ENCODE results near the gene GRK5.

DNA sequence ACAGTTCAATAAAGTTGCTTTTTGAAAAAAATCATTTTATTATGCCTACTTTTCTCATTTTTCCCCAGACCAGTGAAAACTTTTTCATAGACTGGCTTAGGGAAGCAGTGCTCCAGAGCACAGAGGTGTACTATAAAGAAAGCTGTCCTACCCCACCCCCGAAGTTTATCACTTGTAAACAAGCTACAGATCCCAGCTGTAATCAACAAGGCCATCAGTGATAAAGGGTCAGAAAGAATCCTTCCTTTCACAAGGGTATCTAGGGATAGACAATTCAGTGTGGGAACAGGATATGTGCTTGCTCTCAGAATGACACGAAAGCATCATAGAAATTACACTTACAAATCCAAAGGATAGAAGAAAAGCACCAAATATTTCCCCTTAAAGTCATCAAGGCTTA, 33.3 kb upstream of the GRK5 start:
- TF ChIP-seq, protein P1, sequence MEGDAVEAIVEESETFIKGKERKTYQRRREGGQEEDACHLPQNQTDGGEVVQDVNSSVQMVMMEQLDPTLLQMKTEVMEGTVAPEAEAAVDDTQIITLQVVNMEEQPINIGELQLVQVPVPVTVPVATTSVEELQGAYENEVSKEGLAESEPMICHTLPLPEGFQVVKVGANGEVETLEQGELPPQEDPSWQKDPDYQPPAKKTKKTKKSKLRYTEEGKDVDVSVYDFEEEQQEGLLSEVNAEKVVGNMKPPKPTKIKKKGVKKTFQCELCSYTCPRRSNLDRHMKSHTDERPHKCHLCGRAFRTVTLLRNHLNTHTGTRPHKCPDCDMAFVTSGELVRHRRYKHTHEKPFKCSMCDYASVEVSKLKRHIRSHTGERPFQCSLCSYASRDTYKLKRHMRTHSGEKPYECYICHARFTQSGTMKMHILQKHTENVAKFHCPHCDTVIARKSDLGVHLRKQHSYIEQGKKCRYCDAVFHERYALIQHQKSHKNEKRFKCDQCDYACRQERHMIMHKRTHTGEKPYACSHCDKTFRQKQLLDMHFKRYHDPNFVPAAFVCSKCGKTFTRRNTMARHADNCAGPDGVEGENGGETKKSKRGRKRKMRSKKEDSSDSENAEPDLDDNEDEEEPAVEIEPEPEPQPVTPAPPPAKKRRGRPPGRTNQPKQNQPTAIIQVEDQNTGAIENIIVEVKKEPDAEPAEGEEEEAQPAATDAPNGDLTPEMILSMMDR (conservative IDR thresholded peaks at IDR 0.05) = no peak
- no peak for TF ChIP-seq EZH2 (IDR thresholded peaks at IDR 0.05; ENCODE audit: low read depth)

All from PC-9 (cell line).